ENCODE results near the gene GFOD1.
"Not testable (repeated sequence)": the region's sequence is repeated elsewhere in the genome, so short reads cannot be mapped to it uniquely, and the experiment has no call there.

The GFOD1 gene

GRCh38 chr6:13462458-13463327 lies 24.7 kb downstream of the GFOD1 start:
- DNase-seq: no peak

DNA sequence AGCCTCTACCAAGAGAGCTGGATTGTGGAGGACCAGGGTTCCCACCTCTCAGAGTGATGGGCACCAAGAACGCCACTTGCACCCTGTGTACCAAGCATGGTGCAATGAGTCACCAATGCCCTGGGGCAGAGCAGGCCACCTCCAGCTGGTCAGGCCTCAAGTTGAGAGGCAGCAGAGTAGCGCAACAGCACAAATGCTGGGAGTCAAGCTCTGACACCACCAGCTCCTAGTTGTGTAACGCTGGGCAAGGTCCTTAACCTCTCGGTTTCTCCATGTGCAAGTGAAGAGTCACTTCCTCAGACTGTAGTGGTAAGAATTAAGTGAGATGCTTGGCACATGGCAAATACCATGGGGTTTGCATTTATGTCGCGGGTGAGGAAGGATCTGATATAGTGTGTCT lies 25.6 kb downstream of the GFOD1 start:
- no peak for DNase-seq

GRCh38 chr6:13461307-13461706 lies 26.1 kb downstream of the GFOD1 start:
- no peak for DNase-seq

GRCh38 chr6:13460289-13460688 lies 27.1 kb downstream of the GFOD1 start:
- not testable (repeated sequence) for DNase-seq

GRCh38 chr6:13457577-13457976 lies 29.8 kb downstream of the GFOD1 start:
- DNase-seq: no peak

DNA sequence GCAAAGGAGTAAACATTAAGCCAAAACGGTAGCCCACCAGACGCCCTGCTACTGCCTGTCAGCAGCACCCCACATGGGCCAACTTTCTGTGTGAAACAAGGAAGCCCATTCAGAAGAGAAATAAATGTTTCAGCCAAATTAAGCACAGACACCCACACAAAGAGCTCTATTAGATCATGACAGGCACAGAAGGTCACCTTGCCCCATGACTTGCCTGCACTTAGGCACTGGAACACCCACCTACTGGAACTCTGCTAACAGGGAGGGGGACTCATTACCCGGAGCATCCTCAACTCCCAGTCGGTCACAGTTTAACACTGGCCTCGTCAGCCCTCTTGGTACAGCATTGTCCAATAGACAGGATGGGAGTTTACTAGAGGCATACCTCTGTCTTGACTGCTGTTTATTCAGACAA lies 31.8 kb downstream of the GFOD1 start:
- DNase-seq: no peak

GRCh38 chr6:13454286-13455221 lies 32.8 kb downstream of the GFOD1 start:
- peak; percentile 43 for DNase-seq

DNA sequence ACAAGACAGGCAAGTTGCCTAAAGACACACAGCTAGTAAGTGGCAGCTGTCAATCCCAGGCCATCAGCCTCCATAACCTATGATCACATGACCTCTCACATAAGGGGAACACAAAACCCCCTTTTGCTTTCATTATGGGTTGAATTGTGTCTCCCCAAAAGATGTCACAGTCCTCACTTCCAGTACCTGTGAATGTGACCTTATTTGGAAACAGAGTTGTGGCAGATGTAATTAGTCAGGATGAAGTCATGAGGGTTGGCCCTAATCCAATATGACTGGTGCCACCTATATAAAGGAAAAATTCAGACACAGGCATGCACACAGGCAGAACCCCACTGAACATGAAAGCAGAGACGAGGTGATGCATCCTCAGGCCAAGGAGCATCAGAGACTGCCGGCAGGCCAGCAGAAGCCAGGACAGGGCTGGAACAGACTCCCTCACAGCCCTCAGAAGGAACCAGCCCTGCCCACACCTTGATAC lies 33.6 kb downstream of the GFOD1 start:
- DNase-seq: no peak

DNA sequence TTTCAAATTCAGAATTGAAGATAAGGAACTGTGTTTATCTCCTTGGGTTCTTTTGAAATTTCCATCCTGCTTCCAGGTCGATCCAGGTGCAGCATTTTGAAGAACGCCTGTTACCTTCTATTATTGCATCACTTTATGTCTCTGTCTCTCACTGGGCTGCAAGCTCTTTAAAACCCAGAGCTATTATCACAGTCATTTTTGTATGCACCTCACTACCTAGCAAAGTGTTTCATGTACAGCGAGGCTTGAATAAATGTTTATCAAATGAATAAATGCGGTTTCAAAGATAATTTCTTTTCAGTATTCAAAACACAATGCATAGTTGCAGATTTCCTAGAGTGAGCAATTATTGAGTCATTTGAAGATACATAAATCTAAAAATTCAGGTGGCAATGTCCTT lies 34.2 kb downstream of the GFOD1 start:
- no peak for DNase-seq

- no peak for DNase-seq
These were observed 34.9 kb downstream of the GFOD1 start for GRCh38 chr6:13452346-13453117.

DNA sequence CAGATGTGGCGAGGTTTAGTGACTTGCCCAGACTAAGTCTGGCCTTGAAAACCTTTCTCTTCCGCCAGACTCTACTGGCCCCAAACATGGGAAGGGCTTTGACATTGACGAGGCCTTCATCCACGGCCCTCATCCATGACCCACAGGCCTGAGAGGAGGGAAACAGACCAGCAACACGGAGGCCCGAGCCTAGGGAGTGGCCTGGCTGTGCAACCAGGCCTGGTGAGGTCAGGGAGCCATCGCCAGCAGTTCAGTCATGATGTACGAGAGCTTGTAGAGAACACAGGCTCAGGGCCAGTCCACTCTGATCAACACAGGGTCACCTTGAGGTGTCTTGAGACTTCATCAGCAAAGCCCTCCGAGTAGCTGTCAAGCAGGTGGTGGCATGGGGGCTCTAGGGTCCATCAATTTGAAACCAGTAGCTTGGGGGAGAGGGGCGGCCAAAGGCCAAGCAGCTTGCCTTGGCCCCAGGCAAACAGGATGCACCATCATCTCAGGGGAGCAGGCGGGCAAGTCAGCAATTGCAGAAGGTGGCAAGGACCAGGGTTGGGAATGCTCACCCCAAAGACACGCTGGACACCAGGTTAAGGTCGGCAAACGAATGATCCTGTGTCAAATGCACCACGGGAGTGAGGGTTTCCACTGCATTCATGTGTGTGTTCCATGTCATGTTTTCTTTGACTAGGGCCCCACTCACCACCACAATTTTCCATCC lies 36.1 kb downstream of the GFOD1 start:
- DNase-seq: no peak

DNA sequence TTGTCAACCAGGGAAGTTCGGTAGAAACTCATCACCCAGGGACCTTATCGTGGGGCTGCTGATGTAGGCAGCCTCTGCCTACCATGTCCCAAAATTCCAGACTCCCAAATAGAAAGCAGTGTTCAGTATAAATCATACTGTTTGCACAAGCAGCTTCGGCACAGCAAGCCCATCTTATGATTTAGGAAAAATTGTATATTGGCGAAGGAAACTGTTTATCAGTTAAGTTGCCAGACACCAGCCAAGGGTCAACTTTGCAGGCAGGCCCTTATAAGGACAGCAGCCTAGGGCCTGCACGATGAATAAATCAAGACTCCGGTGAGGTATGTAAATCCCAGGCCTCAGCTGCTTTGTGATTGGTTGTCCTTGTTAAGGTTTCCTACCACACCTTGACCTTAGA lies 36.8 kb downstream of the GFOD1 start:
- DNase-seq: no peak

DNA sequence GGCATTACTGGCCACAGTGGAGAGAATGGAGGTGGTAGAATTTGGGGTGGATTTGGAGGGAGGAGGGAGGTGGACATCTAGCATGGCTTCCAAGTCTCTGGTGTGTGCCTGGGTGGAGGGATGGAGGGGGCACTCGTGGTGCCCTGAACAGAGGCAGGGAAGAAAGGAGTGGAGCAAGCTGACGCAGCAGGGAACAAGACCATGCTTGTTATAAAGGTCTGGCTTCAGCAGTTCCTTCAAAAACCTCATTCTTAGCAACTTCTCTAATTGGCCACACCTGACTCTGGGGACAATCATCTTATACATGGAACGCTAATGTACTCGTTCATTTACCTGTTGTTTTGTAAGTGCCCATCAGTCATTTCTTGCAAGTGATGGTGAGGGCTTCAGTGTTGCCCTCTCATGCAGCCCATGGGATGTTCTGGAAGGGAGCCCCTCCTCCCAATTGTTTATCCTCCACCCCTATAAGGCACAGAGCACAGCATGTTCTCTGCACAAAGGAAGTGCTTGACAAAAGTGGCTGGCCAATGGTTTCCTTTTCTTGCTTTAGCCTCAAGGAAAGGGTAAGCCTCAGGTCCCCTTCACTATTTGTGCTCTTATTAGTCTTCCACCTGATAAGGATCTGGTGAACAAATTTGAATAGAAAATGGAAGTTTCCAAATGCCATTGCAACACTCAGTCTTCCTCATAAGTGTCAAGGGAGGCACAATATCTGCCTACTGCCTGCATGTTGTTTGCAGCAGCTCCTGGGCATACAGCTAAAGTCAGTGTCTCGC lies 39.3 kb downstream of the GFOD1 start:
- DNase-seq: no peak

DNA sequence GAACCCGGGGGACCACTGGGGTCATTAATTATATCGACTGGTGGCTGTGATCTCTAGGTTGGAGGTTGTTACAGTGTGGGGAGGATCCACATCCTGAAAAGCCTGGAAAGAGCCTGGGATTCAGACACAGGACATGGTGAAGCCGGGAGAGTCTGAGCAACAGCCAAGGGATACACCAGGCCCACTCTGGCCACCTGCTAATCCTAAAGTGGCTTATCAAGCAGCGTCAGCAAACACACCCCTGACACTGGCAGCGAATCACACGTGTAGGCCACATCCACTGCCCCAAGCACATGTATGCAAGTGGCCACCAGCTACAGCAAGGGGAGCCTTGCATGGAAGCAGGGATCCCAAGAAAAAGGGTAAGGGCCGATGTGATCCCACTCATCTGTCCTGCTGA lies 41.0 kb downstream of the GFOD1 start:
- DNase-seq: no peak

GRCh38 chr6:13445744-13446115 lies 41.7 kb downstream of the GFOD1 start:
- no peak for DNase-seq

GRCh38 chr6:13445005-13445743 lies 42.2 kb downstream of the GFOD1 start:
- no peak for DNase-seq

DNA sequence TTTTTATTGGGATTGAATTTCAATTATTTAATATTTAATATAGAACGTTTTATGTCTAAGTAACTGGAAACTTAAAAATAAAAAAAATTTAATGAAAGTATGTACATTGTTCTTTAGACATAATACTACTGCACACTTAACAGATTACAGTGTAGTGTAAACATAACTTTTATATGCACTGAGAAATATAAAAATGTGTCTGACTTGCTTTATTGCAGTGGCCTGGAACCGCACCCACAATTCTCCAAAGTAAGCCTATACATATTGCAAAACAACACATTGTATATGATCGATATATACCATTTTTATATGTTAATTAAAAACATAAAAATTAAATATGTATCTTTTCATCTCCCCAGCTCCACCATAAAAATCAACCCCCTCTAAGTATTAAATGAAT lies 42.8 kb downstream of the GFOD1 start:
- no peak for DNase-seq

- not testable (repeated sequence) for DNase-seq
These were observed 43.4 kb downstream of the GFOD1 start for GRCh38 chr6:13443978-13444377.

DNA sequence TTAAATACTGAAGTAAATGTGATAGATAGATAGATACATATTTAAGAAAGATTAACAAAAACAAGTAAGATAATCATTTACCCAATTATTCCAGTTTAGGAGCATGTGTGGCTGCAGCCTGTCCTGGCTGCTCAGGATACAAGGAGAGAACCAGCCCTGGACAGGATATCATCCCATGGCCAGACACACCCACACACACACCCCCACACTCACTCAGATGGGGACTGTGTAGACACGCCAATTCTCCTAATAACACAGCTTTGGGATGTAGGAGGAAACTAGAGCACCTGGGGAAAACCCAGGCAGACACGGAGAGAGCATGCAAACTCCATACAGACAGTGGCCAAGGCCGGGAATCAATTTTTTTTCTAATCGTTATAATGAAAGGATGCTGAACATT lies 45.6 kb downstream of the GFOD1 start:
- no peak for DNase-seq

GRCh38 chr6:13439644-13440043 lies 47.8 kb downstream of the GFOD1 start:
- DNase-seq: no peak

GRCh38 chr6:13438126-13438525 lies 49.3 kb downstream of the GFOD1 start:
- DNase-seq: no peak
